ENCODE results near the gene BRSK1.

DNA sequence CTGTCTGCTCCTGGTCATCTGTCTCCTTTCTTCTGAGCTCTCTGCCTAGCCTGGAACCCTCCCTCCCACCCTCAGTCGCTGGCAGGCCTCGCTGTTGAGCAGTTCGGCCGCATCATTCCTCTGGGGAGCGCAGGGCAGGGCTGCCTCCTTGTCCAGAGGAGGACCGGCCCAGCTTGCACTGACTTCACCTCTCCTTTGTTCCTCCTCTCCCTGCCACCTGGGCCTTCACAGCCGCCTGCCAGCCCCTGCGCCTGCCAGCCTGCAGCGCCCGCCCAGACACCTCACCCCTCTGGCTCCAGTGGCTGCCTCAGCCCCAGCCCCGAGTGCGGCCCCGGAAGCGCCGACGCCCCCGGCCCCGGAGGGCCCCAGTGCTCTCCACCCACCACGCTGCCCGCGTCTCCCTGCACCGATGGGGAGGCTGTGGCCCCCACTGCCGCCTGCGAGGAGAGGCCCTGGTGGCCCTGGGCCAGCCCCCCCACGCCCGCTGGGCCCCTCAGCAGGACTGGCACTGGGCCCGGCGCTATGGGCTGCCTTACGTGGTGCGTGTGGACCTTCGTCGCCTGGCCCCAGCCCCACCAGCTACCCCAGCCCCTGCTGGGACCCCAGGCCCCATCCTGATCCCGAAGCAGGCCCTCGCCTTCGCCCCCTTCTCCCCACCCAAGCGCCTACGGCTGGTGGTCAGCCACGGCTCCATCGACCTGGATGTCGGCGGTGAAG lies 63.1 kb downstream of the BRSK1 start:
- TF ChIP-seq POLR2A (IDR thresholded peaks at IDR 0.05): no peak
- no peak for TF ChIP-seq CTCF (IDR thresholded peaks at IDR 0.05)

Data from testis (tissue), 2 donors.